ENCODE results near the gene GDI1.

GDI1 gene

GRCh38 chrX:154488336-154489075 is 51.6 kb downstream of the GDI1 start:
- Histone ChIP-seq H3K4me1 (ENCODE audit: control insufficient read depth, insufficient read depth, low read length) (peaks cover 5% of the 10 kb centered on the region), H3K9me3 (ENCODE audit: control insufficient read depth, low read length) (no peaks in the 10 kb centered on the region), H3K4me3 (ENCODE audit: insufficient read depth, low read depth, low read length) (no peak overlapping the region), H3K27me3 (ENCODE audit: control insufficient read depth, insufficient read depth, low read length, poor library complexity, severe bottlenecking) (peaks cover 9% of the 10 kb centered on the region), H3K27ac (ENCODE audit: insufficient read depth, low read depth, low read length, poor library complexity, severe bottlenecking) (no peak overlapping the region), H3K36me3 (ENCODE audit: control insufficient read depth, insufficient read depth, low read length) (no peaks in the 10 kb centered on the region)
- WGBS, 2 experiments: 94 to 95% methylated on average over 20 of the region's 20 CpGs

GRCh38 chrX:154489182-154489581 is 52.2 kb downstream of the GDI1 start:
- Histone ChIP-seq H3K4me3 (ENCODE audit: insufficient read depth, low read depth, low read length) (no peak overlapping the region), H3K27me3 (ENCODE audit: control insufficient read depth, insufficient read depth, low read length, poor library complexity, severe bottlenecking) (peaks cover 9% of the 10 kb centered on the region), H3K36me3 (ENCODE audit: control insufficient read depth, insufficient read depth, low read length) (no peaks in the 10 kb centered on the region), H3K27ac (ENCODE audit: insufficient read depth, low read depth, low read length, poor library complexity, severe bottlenecking) (no peak overlapping the region), H3K4me1 (ENCODE audit: control insufficient read depth, insufficient read depth, low read length) (peaks cover 5% of the 10 kb centered on the region), H3K9me3 (ENCODE audit: control insufficient read depth, low read length) (no peaks in the 10 kb centered on the region)
- WGBS, 2 experiments: 93 to 100% methylated on average over 4 of the region's 4 CpGs

- 7 to 9% methylated on average over 19 of the region's 19 CpGs for WGBS, 2 experiments
- Histone ChIP-seq H3K36me3 (ENCODE audit: control insufficient read depth, insufficient read depth, low read length) (no peaks in the 10 kb centered on the region), H3K9me3 (ENCODE audit: control insufficient read depth, low read length) (no peaks in the 10 kb centered on the region), H3K4me3 (ENCODE audit: insufficient read depth, low read depth, low read length) (peak overlapping the region; percentile 45), H3K27ac (ENCODE audit: insufficient read depth, low read depth, low read length, poor library complexity, severe bottlenecking) (no peak overlapping the region), H3K4me1 (ENCODE audit: control insufficient read depth, insufficient read depth, low read length) (peaks cover 5% of the 10 kb centered on the region), H3K27me3 (ENCODE audit: control insufficient read depth, insufficient read depth, low read length, poor library complexity, severe bottlenecking) (peaks cover 9% of the 10 kb centered on the region)
Observed at GRCh38 chrX:154490021-154490413, 53.1 kb downstream of the GDI1 start.

GRCh38 chrX:154490414-154491083 is 53.6 kb downstream of the GDI1 start, which contains the start of gene SLC10A3:
TSS of gene SLC10A3 (minus strand) at chrX:154490629. CDS start at chrX:154488940, 1,689 bp downstream.
- peak within 1 kb of the TSS; percentile 83 for H3K27ac ChIP-seq (ENCODE audit: insufficient read depth, low read depth, low read length, poor library complexity, severe bottlenecking)
- H3K4me1 ChIP-seq (ENCODE audit: control insufficient read depth, insufficient read depth, low read length): peaks cover 2% of the 10 kb centered on the region
- H3K9me3 ChIP-seq (ENCODE audit: control insufficient read depth, low read length): no peaks in the 10 kb centered on the region
- 0 to 1% methylated on average over 66 to 71 of the region's 71 CpGs for WGBS, 2 experiments
- peak within 1 kb of the TSS; percentile 45 for H3K4me3 ChIP-seq (ENCODE audit: insufficient read depth, low read depth, low read length)
- H3K36me3 ChIP-seq (ENCODE audit: control insufficient read depth, insufficient read depth, low read length): no peaks in the 10 kb centered on the region
- H3K27me3 ChIP-seq (ENCODE audit: control insufficient read depth, insufficient read depth, low read length, poor library complexity, severe bottlenecking): peaks cover 9% of the 10 kb centered on the region
